ENCODE measurements around the gene CYB561.

- no peak for TF ChIP-seq CTCF (conservative IDR thresholded peaks at IDR 0.05; ENCODE audit: low read depth, low read length)
- no peak for TF ChIP-seq EZH2 (IDR thresholded peaks at IDR 0.05; ENCODE audit: low read length, unreplicated experiment)
- TF ChIP-seq EZH2phosphoT487 (IDR thresholded peaks at IDR 0.05; ENCODE audit: borderline replicate concordance, low read length): no peak
These were observed 56.0 kb downstream of the CYB561 start for GRCh38 chr17:63390090-63390489.
